Gastrocnemius medialis (tissue), 4 donors: ENCODE data around the gene ERF. TPM values are rescaled to one million over a fixed set of nuclear protein-coding genes. Genes with fewer than 3 reads are reported as not detected.

Experiments
- ATAC-seq, 2 donors: fragments of 150-250 bp; one replicate each; pipeline ENCODE4 v1.9.1; 2016
- DNase-seq, 2 donors: peaks; one replicate each; pipeline ENCODE4 v3.0.0-alpha.2; 2019
- H3K27ac ChIP-seq, 4 donors: fragments of 200-600 bp; sonication (generic); 1 replicate in 1 of 4; 2 replicates in 3 of 4; pipeline ENCODE4 v1.5.1; 2016 to 2018; ENCODE audit warnings: mild to moderate bottlenecking in 2 of 4, moderate library complexity in 1 of 4
- H3K27me3 ChIP-seq, 3 donors: fragments of 200-600 bp; sonication (generic) in 2 of 3; 1 replicate in 1 of 3; 2 replicates in 2 of 3; pipeline versions ENCODE4 v1.5.1 to v1.6.0; 2016 to 2019; ENCODE audit warnings: mild to moderate bottlenecking in 1 of 3, moderate library complexity in 1 of 3
- H3K36me3 ChIP-seq, 2 donors: fragments of 200-600 bp; sonication (generic) in 1 of 2; one replicate each; pipeline ENCODE4 v1.5.1; 2017 to 2018
- H3K4me1 ChIP-seq, 2 donors: fragments of 200-600 bp; sonication (generic) in 1 of 2; one replicate each; pipeline ENCODE4 v1.5.1; 2016 to 2017; ENCODE audit warnings: mild to moderate bottlenecking in 2 of 2
- H3K4me3 ChIP-seq, 4 donors: fragments of 200-600 bp; sonication (generic) in 3 of 4; 1 replicate in 1 of 4; 2 replicates in 3 of 4; pipeline ENCODE4 v1.5.1; 2016 to 2019; ENCODE audit warnings: mild to moderate bottlenecking in 2 of 4
- H3K9me3 ChIP-seq, 3 donors: fragments of 200-600 bp; sonication (generic) in 2 of 3; 1 replicate in 1 of 3; 2 replicates in 2 of 3; pipeline ENCODE4 v1.5.1; 2016 to 2019
- POLR2A ChIP-seq, 2 donors: fragments of 450-650 bp; IDR thresholded peaks; one replicate each; pipeline ENCODE4 v1.6.1; 2017; ENCODE audit warnings: antibody characterized with exemption in 2 of 2, mild to moderate bottlenecking in 2 of 2, moderate library complexity in 2 of 2
- in situ Hi-C, 4 donors: fragments of 200-750 bp; cut with MboI; loops; one replicate each; pipeline versions ENCODE4 v1.15.0 to v1.8.0; 2017; ENCODE audit warnings: low sequenced_read_pairs in 4 of 4
- intact Hi-C: fragments of 100-400 bp; cut with DNase I; formaldehyde crosslinking; loops from one replicate; pipeline ENCODE4 v1.15.1; 2023; ENCODE audit warnings: low total_unique reads
- total RNA-seq, 4 donors: library from RNA; depleted of rRNA; stranded (reverse); fragments of >200 nt; gene quantifications; one replicate each; pipeline versions ENCODE4 v1.1.0 to v1.2.3, GENCODE V29; 2016
- TF ChIP-seq, protein P1 (sequence below), 5 experiments: fragments of 450-650 bp in 3 of 5; fragments of 200-600 bp in 2 of 5; sonication (generic) in 2 of 5; IDR thresholded peaks in 4 of 5; conservative IDR thresholded peaks in 1 of 5; 1 replicate in 4 of 5; 2 replicates in 1 of 5; pipeline ENCODE4 v1.5.1; 2016 to 2019; ENCODE audit warnings: antibody characterized with exemption in 5 of 5, mild to moderate bottlenecking in 3 of 5, moderate library complexity in 3 of 5

Gene ERF
- total RNA-seq, 4 donors from 2014 or later: 14.0 to 26.7 (median 14.8) TPM

DNA sequence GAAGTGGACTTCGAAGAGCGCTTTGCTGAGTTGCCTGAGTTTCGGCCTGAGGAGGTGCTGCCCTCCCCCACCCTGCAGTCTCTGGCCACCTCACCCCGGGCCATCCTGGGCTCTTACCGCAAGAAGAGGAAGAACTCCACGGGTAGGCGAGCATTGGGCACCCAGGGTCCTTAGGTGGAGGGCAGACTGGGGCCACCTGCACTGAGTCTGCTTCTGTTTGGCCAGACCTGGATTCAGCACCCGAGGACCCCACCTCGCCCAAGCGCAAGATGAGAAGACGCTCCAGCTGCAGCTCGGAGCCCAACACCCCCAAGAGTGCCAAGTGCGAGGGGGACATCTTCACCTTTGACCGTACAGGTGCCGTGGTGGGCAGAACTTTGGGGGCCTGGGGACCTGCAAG lies 39.0 kb upstream of the ERF start:
- no peaks in the 10 kb centered on the region for H3K27me3 ChIP-seq
- intact Hi-C loops: no loop called here
- H3K9me3 ChIP-seq: no peaks in the 10 kb centered on the region
- in situ Hi-C loops: no loop called here
- H3K4me3 ChIP-seq: no peak overlapping the region
- no peak for TF ChIP-seq POLR2A (IDR thresholded peaks at IDR 0.05)
- TF ChIP-seq, protein P1, sequence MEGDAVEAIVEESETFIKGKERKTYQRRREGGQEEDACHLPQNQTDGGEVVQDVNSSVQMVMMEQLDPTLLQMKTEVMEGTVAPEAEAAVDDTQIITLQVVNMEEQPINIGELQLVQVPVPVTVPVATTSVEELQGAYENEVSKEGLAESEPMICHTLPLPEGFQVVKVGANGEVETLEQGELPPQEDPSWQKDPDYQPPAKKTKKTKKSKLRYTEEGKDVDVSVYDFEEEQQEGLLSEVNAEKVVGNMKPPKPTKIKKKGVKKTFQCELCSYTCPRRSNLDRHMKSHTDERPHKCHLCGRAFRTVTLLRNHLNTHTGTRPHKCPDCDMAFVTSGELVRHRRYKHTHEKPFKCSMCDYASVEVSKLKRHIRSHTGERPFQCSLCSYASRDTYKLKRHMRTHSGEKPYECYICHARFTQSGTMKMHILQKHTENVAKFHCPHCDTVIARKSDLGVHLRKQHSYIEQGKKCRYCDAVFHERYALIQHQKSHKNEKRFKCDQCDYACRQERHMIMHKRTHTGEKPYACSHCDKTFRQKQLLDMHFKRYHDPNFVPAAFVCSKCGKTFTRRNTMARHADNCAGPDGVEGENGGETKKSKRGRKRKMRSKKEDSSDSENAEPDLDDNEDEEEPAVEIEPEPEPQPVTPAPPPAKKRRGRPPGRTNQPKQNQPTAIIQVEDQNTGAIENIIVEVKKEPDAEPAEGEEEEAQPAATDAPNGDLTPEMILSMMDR (IDR thresholded peaks at IDR 0.05 in 4 of 5, conservative IDR thresholded peaks at IDR 0.05 in 1 of 5): no peak
- no peak overlapping the region for H3K27ac ChIP-seq
- no peaks in the 10 kb centered on the region for H3K4me1 ChIP-seq
- peaks cover 0 to 61% of the 10 kb centered on the region in 2 donors for H3K36me3 ChIP-seq
- no peak for ATAC-seq
- no peak for DNase-seq

DNA sequence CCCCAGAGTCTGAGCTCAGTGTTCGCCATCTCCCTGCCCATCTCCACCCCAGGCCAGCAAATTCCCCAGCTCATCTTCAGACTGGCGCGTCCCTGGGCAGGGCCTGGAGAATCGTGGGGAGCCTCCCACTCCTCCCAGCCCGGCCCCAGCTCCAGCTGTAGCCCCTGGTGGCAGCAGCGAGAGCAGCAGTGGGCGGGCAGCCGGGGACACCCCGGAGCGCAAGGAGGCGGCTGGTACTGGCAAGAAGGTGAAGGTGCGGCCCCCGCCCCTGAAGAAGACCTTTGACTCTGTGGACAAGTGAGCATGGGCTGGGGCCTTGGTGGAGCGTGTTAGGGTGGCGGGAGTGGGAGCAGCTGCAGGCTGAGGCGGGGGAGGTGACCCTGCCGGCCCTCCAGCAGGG lies 38.6 kb upstream of the ERF start:
- ATAC-seq (no peak), DNase-seq (no peak)
- intact Hi-C loops (no loop called here), in situ Hi-C loops (no loop called here)
- Histone ChIP-seq H3K36me3 (peaks cover 0 to 66% of the 10 kb centered on the region in 2 donors), H3K4me3 (no peak overlapping the region), H3K9me3 (no peaks in the 10 kb centered on the region), H3K27ac (no peak overlapping the region), H3K4me1 (no peaks in the 10 kb centered on the region), H3K27me3 (no peaks in the 10 kb centered on the region)
- TF ChIP-seq, protein P1 (IDR thresholded peaks at IDR 0.05 in 4 of 5, conservative IDR thresholded peaks at IDR 0.05 in 1 of 5): no peak

DNA sequence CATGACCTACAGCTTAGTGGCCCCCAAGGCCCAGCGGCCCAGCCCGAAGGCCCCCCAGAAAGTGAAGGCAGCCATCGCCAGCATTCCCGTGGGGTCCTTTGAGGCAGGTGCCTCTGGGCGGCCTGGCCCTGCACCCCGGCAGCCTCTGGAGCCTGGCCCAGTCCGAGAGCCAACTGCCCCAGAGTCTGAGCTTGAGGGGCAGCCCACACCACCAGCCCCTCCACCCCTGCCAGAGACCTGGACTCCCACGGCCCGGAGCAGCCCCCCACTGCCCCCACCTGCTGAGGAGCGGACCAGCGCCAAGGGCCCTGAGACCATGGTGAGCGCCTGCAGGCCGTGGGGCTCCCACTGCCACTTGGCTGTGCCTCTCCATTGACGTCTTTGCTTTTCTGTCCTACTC lies 38.0 kb upstream of the ERF start:
- H3K4me1 ChIP-seq: no peaks in the 10 kb centered on the region
- TF ChIP-seq, protein P1 (IDR thresholded peaks at IDR 0.05 in 4 of 5, conservative IDR thresholded peaks at IDR 0.05 in 1 of 5): no peak
- no peak for TF ChIP-seq POLR2A (IDR thresholded peaks at IDR 0.05)
- H3K4me3 ChIP-seq: no peak overlapping the region
- no peaks in the 10 kb centered on the region for H3K9me3 ChIP-seq
- in situ Hi-C loops (no loop called here), intact Hi-C loops (no loop called here)
- no peaks in the 10 kb centered on the region for H3K27me3 ChIP-seq
- peaks cover 0 to 71% of the 10 kb centered on the region in 2 donors for H3K36me3 ChIP-seq
- DNase-seq (no peak), ATAC-seq (no peak)
- no peak overlapping the region for H3K27ac ChIP-seq

DNA sequence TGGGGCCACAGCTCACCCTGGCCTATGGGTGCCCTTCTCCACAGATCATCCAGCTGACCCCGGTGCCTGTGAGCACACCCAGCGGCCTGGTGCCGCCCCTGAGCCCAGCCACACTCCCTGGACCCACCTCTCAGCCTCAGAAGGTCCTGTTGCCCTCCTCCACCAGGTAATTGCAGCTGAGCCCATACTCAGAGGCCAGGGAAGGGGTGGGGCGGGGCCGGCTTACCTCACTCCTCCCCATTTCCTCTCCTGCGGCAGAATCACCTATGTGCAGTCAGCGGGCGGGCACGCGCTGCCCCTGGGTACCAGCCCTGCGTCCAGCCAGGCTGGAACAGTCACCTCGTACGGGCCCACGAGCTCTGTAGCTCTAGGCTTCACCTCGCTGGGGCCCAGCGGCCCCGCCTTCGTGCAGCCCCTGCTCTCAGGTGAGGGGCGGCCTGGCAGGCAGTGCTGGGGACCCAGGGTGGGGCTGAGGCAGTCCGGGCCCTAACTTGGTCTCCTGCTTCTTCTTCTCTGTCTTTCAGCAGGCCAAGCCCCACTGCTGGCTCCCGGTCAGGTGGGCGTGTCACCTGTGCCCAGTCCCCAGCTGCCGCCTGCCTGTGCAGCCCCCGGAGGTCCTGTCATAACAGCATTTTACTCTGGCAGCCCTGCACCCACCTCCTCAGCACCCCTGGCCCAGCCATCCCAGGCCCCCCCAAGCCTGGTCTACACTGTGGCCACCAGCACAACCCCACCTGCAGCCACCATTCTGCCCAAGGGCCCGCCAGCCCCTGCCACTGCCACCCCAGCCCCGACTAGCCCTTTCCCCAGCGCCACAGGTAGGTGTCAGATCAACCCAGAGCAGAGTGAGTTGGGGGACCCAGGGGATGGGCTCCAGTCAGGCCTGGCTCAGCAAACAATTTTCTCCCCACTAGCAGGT lies 37.4 kb upstream of the ERF start:
- TF ChIP-seq POLR2A (IDR thresholded peaks at IDR 0.05): no peak
- TF ChIP-seq, protein P1 (IDR thresholded peaks at IDR 0.05 in 4 of 5, conservative IDR thresholded peaks at IDR 0.05 in 1 of 5): no peak
- in situ Hi-C loops (no loop called here), intact Hi-C loops (no loop called here)
- ATAC-seq: no peak
- no peak overlapping the region for H3K27ac ChIP-seq
- peaks cover 0 to 78% of the 10 kb centered on the region in 2 donors for H3K36me3 ChIP-seq
- H3K4me1 ChIP-seq: no peaks in the 10 kb centered on the region
- DNase-seq: no peak
- H3K9me3 ChIP-seq: no peaks in the 10 kb centered on the region
- H3K27me3 ChIP-seq: no peaks in the 10 kb centered on the region
- H3K4me3 ChIP-seq: no peak overlapping the region
